HG03460 (cell line): ENCODE data around the gene CCDC154.
"Not testable (repeated sequence)": the region's sequence is repeated elsewhere in the genome, so short reads cannot be mapped to it uniquely, and the experiment has no call there.

Experiments used
- ATAC-seq: cut with Tn5 transposase; IDR thresholded peaks from one replicate; pipeline ENCODE4 v1.9.1; 2021; ENCODE audit not compliant: unreplicated experiment

Gene CCDC154

DNA sequence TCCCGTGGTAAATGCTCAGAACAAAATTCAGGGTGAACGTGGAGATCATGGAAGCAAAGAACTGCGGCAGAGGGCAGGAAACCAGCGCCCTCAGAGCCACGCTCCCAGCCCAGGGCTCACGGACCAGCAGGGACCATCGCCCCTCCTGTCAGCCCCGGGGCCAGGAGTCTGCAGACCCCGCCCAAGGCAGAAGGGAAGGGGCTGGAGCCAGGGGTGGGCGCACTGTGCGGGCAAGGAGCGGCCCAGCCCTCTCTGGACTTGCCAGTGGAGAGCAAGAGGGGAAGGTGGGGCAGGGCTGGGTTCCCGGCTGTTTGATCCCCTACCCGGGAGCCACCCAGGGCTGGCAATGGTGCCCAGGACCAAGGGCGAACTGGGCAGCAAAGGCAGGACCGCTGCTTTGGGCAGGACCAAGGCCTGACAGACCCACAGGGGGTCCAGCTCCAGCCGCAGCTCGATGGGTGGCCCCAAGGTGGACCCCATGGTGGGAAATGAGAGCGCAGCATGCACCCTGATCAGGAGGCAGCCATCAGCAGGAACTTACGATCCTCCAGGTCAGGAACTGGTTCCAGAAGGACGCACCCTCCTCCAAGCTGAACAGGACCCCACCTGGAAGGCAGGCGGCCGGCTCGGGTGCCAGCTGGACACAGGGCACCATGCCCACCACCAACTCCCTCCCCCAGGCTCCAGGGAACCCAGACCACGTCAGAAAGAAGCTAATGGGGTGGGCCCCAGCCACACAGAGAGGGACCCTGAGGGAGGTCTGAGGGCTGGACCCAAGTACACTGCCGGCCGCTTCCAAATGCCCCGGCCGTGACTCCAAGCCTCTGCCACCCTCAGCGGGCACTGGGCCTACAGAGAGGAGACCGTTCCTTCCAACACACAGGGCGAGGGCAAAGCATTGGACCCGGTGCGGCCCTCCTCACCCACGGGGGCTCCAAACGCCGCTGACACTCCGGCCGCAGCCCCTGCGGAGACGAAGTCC is 11.1 kb upstream of the CCDC154 start:
- ATAC-seq, result no peak

- ATAC-seq, result no peak
Measured at GRCh38 chr16:1454561-1454960, 10.2 kb upstream of the CCDC154 start.

DNA sequence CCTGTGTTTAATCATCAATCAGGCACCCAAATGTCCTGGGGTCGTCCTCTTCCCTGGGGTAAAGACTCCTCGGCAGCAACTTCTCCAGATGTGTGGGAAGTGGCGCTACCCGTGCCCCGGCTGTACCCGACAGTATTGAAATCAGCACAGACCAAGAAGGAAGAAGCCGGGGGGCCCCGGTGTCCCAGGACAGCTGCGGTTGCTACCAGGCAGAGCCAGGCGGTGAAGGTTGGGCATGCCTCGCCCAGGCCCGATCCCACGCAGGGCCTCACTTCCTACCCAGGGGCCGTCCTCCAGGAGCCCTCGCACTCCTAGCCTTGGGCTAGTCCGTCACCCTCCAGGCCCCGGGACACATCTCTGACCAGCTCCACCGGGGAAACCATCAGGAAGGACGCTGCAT is 9.0 kb upstream of the CCDC154 start:
- no peak for ATAC-seq

- no peak for ATAC-seq
Measured at GRCh38 chr16:1452530-1452929, 8.2 kb upstream of the CCDC154 start.

- no peak for ATAC-seq
Measured at GRCh38 chr16:1451702-1452392, 7.5 kb upstream of the CCDC154 start.

- no peak for ATAC-seq
Measured at GRCh38 chr16:1450841-1451240, 6.5 kb upstream of the CCDC154 start.

DNA sequence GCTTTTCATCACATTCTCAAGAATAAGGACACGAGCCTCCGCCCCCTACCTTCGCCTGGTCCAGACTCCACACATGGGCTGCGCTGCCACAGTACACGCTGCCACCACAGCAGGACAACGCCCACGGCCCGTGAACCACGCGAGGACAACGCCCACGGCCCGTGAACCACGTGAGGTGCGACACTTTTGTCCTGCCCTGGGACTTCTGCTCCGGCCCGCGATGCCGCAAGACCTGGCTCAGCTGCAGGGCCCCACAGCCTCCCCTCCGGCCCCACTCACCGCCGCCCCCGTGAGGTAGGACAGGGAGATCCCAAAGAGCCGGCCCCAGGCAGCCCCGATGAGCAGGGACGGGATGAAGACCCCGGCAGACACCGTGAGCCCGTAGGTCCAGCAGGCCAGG is 5.9 kb upstream of the CCDC154 start:
- ATAC-seq, result no peak

- ATAC-seq, result no peak
Measured at GRCh38 chr16:1449201-1449788, 4.9 kb upstream of the CCDC154 start.

- ATAC-seq, result no peak
Measured at GRCh38 chr16:1448536-1449116, 4.3 kb upstream of the CCDC154 start.

GRCh38 chr16:1447965-1448364 is 3.6 kb upstream of the CCDC154 start:
- no peak for ATAC-seq

DNA sequence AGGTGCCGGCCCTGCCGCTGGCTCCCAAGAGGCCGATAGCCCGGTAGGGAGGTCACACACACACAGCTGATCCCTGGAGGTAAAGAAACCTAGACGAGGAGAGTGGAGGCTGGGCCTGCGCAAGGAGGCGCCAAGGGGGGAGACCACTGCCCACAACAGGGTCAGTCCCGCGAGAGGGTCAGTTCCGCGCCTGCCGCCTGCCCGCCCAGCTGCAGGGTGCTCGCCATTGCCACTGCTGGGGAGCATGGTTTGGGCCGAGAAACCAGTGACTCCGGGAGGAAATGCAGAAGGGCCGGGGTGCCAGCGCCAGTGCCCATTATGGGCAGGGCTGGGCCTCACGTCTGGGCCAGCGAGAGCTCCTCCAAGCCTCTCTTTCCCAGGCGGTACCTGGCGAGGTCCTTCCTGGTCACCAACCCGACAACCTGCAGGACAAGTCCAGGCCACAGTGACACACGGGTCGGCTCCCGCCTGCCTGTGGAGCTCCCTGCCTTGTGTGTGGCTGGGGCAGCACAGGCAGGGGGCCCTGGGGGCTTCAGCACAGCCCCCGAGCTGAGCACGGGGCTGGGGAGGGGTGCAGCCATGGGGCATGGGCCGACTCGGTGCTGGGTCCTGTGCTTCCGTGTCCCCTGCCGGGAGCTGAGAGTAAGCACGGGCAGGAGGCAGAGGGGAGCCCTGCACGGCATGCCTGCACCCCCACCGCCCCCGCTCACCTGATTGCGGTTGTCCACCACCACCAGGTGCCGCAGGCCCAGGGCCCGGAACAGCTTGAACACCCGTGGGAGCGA is 2.1 kb upstream of the CCDC154 start:
- no peak for ATAC-seq

DNA sequence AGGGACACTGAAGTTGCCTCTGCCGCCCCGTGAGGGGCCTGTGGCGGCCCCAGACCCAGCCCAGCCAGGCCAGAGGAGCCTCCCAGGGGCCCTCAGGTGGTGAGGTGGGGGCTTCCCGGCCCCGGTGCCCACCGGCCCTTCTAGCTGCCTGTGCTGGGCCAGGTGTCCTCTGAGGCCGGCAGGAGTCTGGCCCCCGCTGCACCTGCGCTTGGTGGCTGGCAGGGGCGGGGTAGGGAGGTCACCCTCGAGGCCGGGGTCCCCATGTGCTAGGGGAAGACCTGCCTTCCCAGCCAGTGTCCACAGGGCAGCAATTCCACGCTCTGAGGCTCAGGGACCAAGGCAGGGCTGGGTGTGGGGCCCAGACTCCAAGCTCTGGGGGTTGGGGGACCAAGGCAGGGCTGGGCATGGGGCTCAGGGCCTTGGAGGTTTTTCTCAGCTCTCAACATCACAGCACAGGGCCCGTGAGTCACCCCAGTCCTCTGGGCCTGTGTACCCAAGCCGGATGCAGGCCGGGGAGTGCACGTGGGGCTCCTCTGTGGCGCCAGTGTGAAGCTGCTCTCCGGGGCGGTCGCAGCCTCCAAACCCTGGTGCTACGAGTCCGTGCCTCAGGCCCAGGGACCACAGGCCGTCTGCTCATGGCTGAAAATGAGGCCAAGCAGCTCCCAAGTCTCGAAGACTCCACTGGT is 1.3 kb upstream of the CCDC154 start:
- no peak for ATAC-seq

- ATAC-seq, result no peak
Measured at GRCh38 chr16:1444730-1445517, 568 bp upstream of the CCDC154 start.

DNA sequence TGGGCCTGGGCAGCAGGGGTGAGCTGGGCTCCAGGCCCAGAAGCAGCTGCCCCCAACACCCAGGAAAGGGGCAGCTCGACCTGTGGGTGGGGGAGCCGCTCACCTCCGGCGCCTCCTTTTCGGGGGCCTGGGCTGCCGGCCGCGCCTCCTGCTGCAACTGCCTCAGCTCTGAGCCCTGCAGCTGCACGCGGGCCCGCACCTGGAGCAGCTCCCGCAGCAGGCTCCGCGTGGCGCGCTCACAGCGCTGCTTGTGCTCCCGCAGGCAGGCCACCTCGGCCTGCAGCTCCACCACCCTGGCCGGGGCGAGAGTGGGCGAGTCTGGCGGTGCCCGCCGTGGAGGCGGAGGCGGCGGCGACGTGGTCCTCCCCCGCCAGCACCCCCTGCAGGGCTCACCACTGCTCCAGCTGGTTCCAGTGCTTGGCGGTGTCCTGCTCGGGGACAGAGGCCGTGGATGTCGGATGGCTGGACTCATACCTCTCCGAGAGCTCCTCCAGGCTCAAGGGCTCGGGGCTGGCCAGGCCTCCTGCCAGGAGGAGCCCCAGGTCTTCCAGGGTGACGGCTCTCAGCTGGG is 868 bp downstream of the CCDC154 start:
- ATAC-seq, result no peak

GRCh38 chr16:1442697-1443096 is 1.7 kb downstream of the CCDC154 start:
- ATAC-seq, result no peak

GRCh38 chr16:1441391-1441829 is 2.9 kb downstream of the CCDC154 start:
- no peak for ATAC-seq

GRCh38 chr16:1439699-1440074 is 4.7 kb downstream of the CCDC154 start:
- not testable (repeated sequence) for ATAC-seq

- no peak for ATAC-seq
Measured at GRCh38 chr16:1439058-1439698, 5.2 kb downstream of the CCDC154 start.
